ENCODE measurements around the gene HSD17B7.
"Not testable (repeated sequence)": the region's sequence is repeated elsewhere in the genome, so short reads cannot be mapped to it uniquely, and the experiment has no call there.

GRCh38 chr1:162807503-162807902 lies 17.0 kb downstream of the HSD17B7 start:
- TF ChIP-seq CTCF, POLR2A (IDR thresholded peaks at IDR 0.05): not testable (repeated sequence)
